Measurements from ENCODE around the gene WRAP53.

GRCh38 chr17:7654832-7655540 lies 33.3 kb upstream of the WRAP53 start:
- no peak for TF ChIP-seq EP300 (IDR thresholded peaks at IDR 0.05; ENCODE audit: borderline replicate concordance in 1 of 2, control insufficient read depth in 1 of 2, low read depth in 2 of 2, low read length in 2 of 2)
- TF ChIP-seq, protein P1, sequence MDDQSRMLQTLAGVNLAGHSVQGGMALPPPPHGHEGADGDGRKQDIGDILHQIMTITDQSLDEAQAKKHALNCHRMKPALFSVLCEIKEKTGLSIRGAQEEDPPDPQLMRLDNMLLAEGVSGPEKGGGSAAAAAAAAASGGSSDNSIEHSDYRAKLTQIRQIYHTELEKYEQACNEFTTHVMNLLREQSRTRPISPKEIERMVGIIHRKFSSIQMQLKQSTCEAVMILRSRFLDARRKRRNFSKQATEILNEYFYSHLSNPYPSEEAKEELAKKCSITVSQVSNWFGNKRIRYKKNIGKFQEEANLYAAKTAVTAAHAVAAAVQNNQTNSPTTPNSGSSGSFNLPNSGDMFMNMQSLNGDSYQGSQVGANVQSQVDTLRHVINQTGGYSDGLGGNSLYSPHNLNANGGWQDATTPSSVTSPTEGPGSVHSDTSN (IDR thresholded peaks at IDR 0.05; ENCODE audit: insufficient replicate concordance, low read depth, low read length): no peak
- TF ChIP-seq POLR2A (IDR thresholded peaks at IDR 0.05; ENCODE audit: low read depth, low read length): no peak
- no peak for TF ChIP-seq HDAC6 (IDR thresholded peaks at IDR 0.05; ENCODE audit: unreplicated experiment)
- TF ChIP-seq POLR2AphosphoS5 (IDR thresholded peaks at IDR 0.05; ENCODE audit: low read length): no peak
- TF ChIP-seq, protein P2, sequence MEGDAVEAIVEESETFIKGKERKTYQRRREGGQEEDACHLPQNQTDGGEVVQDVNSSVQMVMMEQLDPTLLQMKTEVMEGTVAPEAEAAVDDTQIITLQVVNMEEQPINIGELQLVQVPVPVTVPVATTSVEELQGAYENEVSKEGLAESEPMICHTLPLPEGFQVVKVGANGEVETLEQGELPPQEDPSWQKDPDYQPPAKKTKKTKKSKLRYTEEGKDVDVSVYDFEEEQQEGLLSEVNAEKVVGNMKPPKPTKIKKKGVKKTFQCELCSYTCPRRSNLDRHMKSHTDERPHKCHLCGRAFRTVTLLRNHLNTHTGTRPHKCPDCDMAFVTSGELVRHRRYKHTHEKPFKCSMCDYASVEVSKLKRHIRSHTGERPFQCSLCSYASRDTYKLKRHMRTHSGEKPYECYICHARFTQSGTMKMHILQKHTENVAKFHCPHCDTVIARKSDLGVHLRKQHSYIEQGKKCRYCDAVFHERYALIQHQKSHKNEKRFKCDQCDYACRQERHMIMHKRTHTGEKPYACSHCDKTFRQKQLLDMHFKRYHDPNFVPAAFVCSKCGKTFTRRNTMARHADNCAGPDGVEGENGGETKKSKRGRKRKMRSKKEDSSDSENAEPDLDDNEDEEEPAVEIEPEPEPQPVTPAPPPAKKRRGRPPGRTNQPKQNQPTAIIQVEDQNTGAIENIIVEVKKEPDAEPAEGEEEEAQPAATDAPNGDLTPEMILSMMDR (IDR thresholded peaks at IDR 0.05 in 2 of 3, conservative IDR thresholded peaks at IDR 0.05 in 1 of 3; ENCODE audit: control insufficient read depth in 2 of 3, extremely low read depth in 1 of 3, insufficient read depth in 1 of 3, low read depth in 3 of 3, low read length in 3 of 3): no peak
- TF ChIP-seq CBX3 (IDR thresholded peaks at IDR 0.05; ENCODE audit: borderline replicate concordance, low read depth): no peak
- TF ChIP-seq, protein P3, sequence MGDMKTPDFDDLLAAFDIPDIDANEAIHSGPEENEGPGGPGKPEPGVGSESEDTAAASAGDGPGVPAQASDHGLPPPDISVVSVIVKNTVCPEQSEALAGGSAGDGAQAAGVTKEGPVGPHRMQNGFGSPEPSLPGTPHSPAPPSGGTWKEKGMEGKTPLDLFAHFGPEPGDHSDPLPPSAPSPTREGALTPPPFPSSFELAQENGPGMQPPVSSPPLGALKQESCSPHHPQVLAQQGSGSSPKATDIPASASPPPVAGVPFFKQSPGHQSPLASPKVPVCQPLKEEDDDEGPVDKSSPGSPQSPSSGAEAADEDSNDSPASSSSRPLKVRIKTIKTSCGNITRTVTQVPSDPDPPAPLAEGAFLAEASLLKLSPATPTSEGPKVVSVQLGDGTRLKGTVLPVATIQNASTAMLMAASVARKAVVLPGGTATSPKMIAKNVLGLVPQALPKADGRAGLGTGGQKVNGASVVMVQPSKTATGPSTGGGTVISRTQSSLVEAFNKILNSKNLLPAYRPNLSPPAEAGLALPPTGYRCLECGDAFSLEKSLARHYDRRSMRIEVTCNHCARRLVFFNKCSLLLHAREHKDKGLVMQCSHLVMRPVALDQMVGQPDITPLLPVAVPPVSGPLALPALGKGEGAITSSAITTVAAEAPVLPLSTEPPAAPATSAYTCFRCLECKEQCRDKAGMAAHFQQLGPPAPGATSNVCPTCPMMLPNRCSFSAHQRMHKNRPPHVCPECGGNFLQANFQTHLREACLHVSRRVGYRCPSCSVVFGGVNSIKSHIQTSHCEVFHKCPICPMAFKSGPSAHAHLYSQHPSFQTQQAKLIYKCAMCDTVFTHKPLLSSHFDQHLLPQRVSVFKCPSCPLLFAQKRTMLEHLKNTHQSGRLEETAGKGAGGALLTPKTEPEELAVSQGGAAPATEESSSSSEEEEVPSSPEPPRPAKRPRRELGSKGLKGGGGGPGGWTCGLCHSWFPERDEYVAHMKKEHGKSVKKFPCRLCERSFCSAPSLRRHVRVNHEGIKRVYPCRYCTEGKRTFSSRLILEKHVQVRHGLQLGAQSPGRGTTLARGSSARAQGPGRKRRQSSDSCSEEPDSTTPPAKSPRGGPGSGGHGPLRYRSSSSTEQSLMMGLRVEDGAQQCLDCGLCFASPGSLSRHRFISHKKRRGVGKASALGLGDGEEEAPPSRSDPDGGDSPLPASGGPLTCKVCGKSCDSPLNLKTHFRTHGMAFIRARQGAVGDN (IDR thresholded peaks at IDR 0.05): no peak
- TF ChIP-seq POLR2AphosphoS2 (IDR thresholded peaks at IDR 0.05; ENCODE audit: low read depth, low read length): no peak
